ENCODE data around the gene ZNF280C. TPM values are rescaled to one million over a fixed set of nuclear protein-coding genes. Genes with fewer than 3 reads are reported as not detected.

ZNF280C gene
- total RNA-seq, 1 experiment from 2014 or later = 7.8 TPM

GRCh38 chrX:130179579-130180215 is 89.0 kb downstream of the ZNF280C start:
- intact Hi-C loops (cut with micrococcal nuclease; ENCODE audit: unreplicated experiment) = no loop called here
- H3K79me2 ChIP-seq (ENCODE audit: low read depth) = no peaks in the 10 kb centered on the region
- no peak overlapping the region for H3K4me2 ChIP-seq
- H4K20me1 ChIP-seq (ENCODE audit: insufficient read depth) = no peaks in the 10 kb centered on the region
- no peak overlapping the region for H3K4me3 ChIP-seq
- DNase-seq = no peak
- H3K4me1 ChIP-seq (replicated peaks; ENCODE audit: insufficient read depth) = peaks cover under 1% of the 10 kb centered on the region; the same call in 1 of the 2 replicates
- no peak overlapping the region for H3K27ac ChIP-seq
- no peaks in the 10 kb centered on the region for H3K36me3 ChIP-seq (ENCODE audit: low read depth)
- TF ChIP-seq EZH2 (IDR thresholded peaks at IDR 0.05; ENCODE audit: low read depth) (no peak), CTCF (conservative IDR thresholded peaks at IDR 0.05) (no peak)
- POLR2A ChIA-PET (ENCODE audit: unreplicated experiment) = no interaction called here
- CTCF ChIA-PET = interaction anchor here (0.6 kb wide), 2 partner anchors 21 to 48 kb away, joined by 3 to 5 read pairs; no protein-coding TSS in a partner anchor
- no peak overlapping the region for H2AFZ ChIP-seq
- 0 out of 2 replicates have a peak, but pooled peaks cover under 1% of the 10 kb centered on the region for H3F3A ChIP-seq (ENCODE audit: insufficient read depth, low read depth)
- BruUV-seq (replicated peaks) = no TSS peak
- H3K9me3 ChIP-seq (ENCODE audit: insufficient read depth, low read depth) = no peaks in the 10 kb centered on the region
- no peaks in the 10 kb centered on the region for H3K27me3 ChIP-seq (ENCODE audit: insufficient read depth, low read depth)
- no peaks in the 10 kb centered on the region for H3K9me2 ChIP-seq (ENCODE audit: insufficient read depth)

- Histone ChIP-seq H2AFZ (no peak overlapping the region), H3K36me3 (ENCODE audit: low read depth) (no peaks in the 10 kb centered on the region), H3K27ac (no peak overlapping the region), H4K20me1 (ENCODE audit: insufficient read depth) (no peaks in the 10 kb centered on the region), H3K4me3 (no peak overlapping the region), H3K9me2 (ENCODE audit: insufficient read depth) (no peaks in the 10 kb centered on the region), H3K27me3 (ENCODE audit: insufficient read depth, low read depth) (no peaks in the 10 kb centered on the region), H3F3A (ENCODE audit: insufficient read depth, low read depth) (0 out of 2 replicates have a peak, but pooled peaks cover 5% of the 10 kb centered on the region), H3K4me1 (replicated peaks; ENCODE audit: insufficient read depth) (peaks cover 6% of the 10 kb centered on the region), H3K79me2 (ENCODE audit: low read depth) (no peaks in the 10 kb centered on the region), H3K9me3 (ENCODE audit: insufficient read depth, low read depth) (no peaks in the 10 kb centered on the region), H3K4me2 (no peak overlapping the region)
- no peak for DNase-seq
- TF ChIP-seq CTCF (conservative IDR thresholded peaks at IDR 0.05) (no peak), EZH2 (IDR thresholded peaks at IDR 0.05; ENCODE audit: low read depth) (no peak)
- CTCF ChIA-PET = no interaction called here
- intact Hi-C loops (cut with micrococcal nuclease; ENCODE audit: unreplicated experiment) = no loop called here
- POLR2A ChIA-PET (ENCODE audit: unreplicated experiment) = no interaction called here
- BruUV-seq (replicated peaks) = no TSS peak
Measured at GRCh38 chrX:130179170-130179569, 89.5 kb downstream of the ZNF280C start.

- H3K4me3 ChIP-seq = no peak overlapping the region
- no peak overlapping the region for H2AFZ ChIP-seq
- no peaks in the 10 kb centered on the region for H3K27me3 ChIP-seq (ENCODE audit: insufficient read depth, low read depth)
- no peaks in the 10 kb centered on the region for H3K9me3 ChIP-seq (ENCODE audit: insufficient read depth, low read depth)
- H3F3A ChIP-seq (ENCODE audit: insufficient read depth, low read depth) = peaks cover 20% of the 10 kb centered on the region
- no peaks in the 10 kb centered on the region for H3K36me3 ChIP-seq (ENCODE audit: low read depth)
- POLR2A ChIA-PET (ENCODE audit: unreplicated experiment) = interaction anchor here (0.6 kb wide), 3 partner anchors 26 to 446 kb away, joined by 5 to 6 read pairs (median 6); no protein-coding TSS in a partner anchor
- no peak overlapping the region for H3K27ac ChIP-seq
- TF ChIP-seq CTCF (conservative IDR thresholded peaks at IDR 0.05) (no peak), EZH2 (IDR thresholded peaks at IDR 0.05; ENCODE audit: low read depth) (no peak)
- intact Hi-C loops (cut with micrococcal nuclease; ENCODE audit: unreplicated experiment) = no loop called here
- CTCF ChIA-PET = interaction anchor here (1.0 kb wide), 1 partner anchor 97 kb away, joined by 11 read pairs; no protein-coding TSS in a partner anchor
- no peaks in the 10 kb centered on the region for H3K79me2 ChIP-seq (ENCODE audit: low read depth)
- peaks cover 28% of the 10 kb centered on the region for H3K4me1 ChIP-seq (replicated peaks; ENCODE audit: insufficient read depth)
- no TSS peak for BruUV-seq (replicated peaks)
- no peaks in the 10 kb centered on the region for H4K20me1 ChIP-seq (ENCODE audit: insufficient read depth)
- no peak overlapping the region for H3K4me2 ChIP-seq
- DNase-seq = no peak
- H3K9me2 ChIP-seq (ENCODE audit: insufficient read depth) = no peaks in the 10 kb centered on the region
Measured at GRCh38 chrX:130176942-130177341, 91.8 kb downstream of the ZNF280C start.

Measured in PC-9 (cell line).